K562 (cell line): ENCODE data around the gene RPS19BP1. TPM values are rescaled to one million over a fixed set of nuclear protein-coding genes. Genes with fewer than 3 reads are reported as not detected.
A peak's percentile ranks its signal among the peaks of the same experiment; 100 is the strongest.

Source experiments
- ATAC-seq: fragments of 200-7000 bp; cut with Tn5 transposase; 3 replicates; pipeline ENCODE4 v1.9.1; 2020; ENCODE audit warnings: moderate library complexity
- BruUV-seq: library from RNA; stranded (reverse); fragments of 400-500 nt; replicated peaks from 2 replicates; lab custom pipeline; 2021; lab: Mats Ljungman, UMichigan
- CTCF ChIA-PET: fragments of 300-600 bp; formaldehyde crosslinking; extraction: SDS; loops from one replicate; lab custom pipeline; 2021; ENCODE audit warnings: low intra/inter-chr PET ratio; lab: Yijun Ruan, JAX
- POLR2A ChIA-PET: fragments of 300-600, 350-650 bp; sonication (Branson Sonifier 250); formaldehyde crosslinking; extraction: SDS; loops from one replicate; lab custom pipeline; 2021; ENCODE audit warnings: antibody characterized with exemption, inconsistent platforms; lab: Yijun Ruan, JAX
- DNase-seq, 4 experiments: peaks; one replicate each; pipeline versions ENCODE4 v3.0.0 to v3.0.0-alpha.2; 2011 to 2018; ENCODE audit warnings: low spot score in 3 of 4, mixed read lengths in 3 of 4; ENCODE audit errors: extremely low read depth in 1 of 4
- FAIRE-seq: peaks from 2 replicates; lab custom pipeline; 2011; peaks lifted over from hg19 to GRCh38; lab: Jason Lieb, UNC
- H2AFZ ChIP-seq: 2 replicates; pipeline ENCODE4 v1.6.0; 2011; ENCODE audit warnings: low read depth, low read length, control low read depth, inconsistent platforms
- H3K27ac ChIP-seq: fragments of 200-600 bp; 3 replicates; pipeline ENCODE4 v1.8.0; 2011; ENCODE audit warnings: low read depth, mild to moderate bottlenecking, control low read depth, inconsistent platforms, low read length, moderate library complexity, mixed read lengths; ENCODE audit errors: extremely low read depth
- H3K27me3 ChIP-seq, 2 experiments: fragments of 300-600 bp in 1 of 2; 2 replicates in 1 of 2; 3 replicates in 1 of 2; pipeline versions ENCODE4 v1.6.0 to v1.8.0; 2011; ENCODE audit warnings: inconsistent platforms in 2 of 2, low read length in 2 of 2, mild to moderate bottlenecking in 1 of 2, mixed read lengths in 1 of 2, moderate library complexity in 1 of 2; ENCODE audit not compliant: control insufficient read depth in 2 of 2, insufficient read depth in 2 of 2
- H3K36me3 ChIP-seq: fragments of 300-600 bp; 3 replicates; pipeline ENCODE4 v1.8.0; 2011; ENCODE audit warnings: mild to moderate bottlenecking, low read length, inconsistent platforms; ENCODE audit not compliant: control insufficient read depth, insufficient read depth
- H3K4me1 ChIP-seq, 2 experiments: fragments of 200-600 bp in 1 of 2; replicated peaks in 1 of 2; 2 replicates in 1 of 2; 3 replicates in 1 of 2; pipeline versions ENCODE4 v1.5.1 to v1.8.0; 2011; ENCODE audit warnings: inconsistent platforms in 2 of 2, low read length in 2 of 2, mild to moderate bottlenecking in 1 of 2, mixed read lengths in 1 of 2, moderate library complexity in 1 of 2; ENCODE audit not compliant: control insufficient read depth in 2 of 2, insufficient read depth in 2 of 2
- H3K4me2 ChIP-seq: 2 replicates; pipeline ENCODE4 v1.6.1; 2011; ENCODE audit warnings: low read length, control low read depth, inconsistent platforms, mixed read lengths; ENCODE audit not compliant: insufficient read depth
- H3K4me3 ChIP-seq: fragments of 200-600 bp; sonication (generic), shearing (Covaris generic); 2 replicates; pipeline ENCODE4 v1.5.1; 2016; ENCODE audit warnings: control low read depth, inconsistent platforms
- H3K79me2 ChIP-seq: fragments of 200-600 bp; 3 replicates; pipeline ENCODE4 v1.8.0; 2011; ENCODE audit warnings: low read length, inconsistent platforms; ENCODE audit not compliant: control insufficient read depth, insufficient read depth
- H3K9ac ChIP-seq, 2 experiments: 2 replicates each; pipeline versions ENCODE4 v1.6.0 to v1.6.1; 2011; ENCODE audit warnings: low read depth in 2 of 2, low read length in 2 of 2, control low read depth in 1 of 2, inconsistent platforms in 1 of 2, mild to moderate bottlenecking in 1 of 2, mixed read lengths in 1 of 2; ENCODE audit not compliant: insufficient read depth in 1 of 2
- H3K9me1 ChIP-seq: one replicate; pipeline ENCODE4 v1.6.0; 2011; ENCODE audit warnings: inconsistent platforms, mild to moderate bottlenecking, low read length, moderate library complexity; ENCODE audit not compliant: control insufficient read depth, insufficient read depth
- H3K9me3 ChIP-seq: replicated peaks from 2 replicates; pipeline ENCODE4 v1.5.1; 2011; ENCODE audit warnings: low read depth, low read length, inconsistent platforms; ENCODE audit not compliant: control insufficient read depth, insufficient read depth
- H4K20me1 ChIP-seq: replicated peaks from 2 replicates; pipeline ENCODE4 v1.6.1; 2011; ENCODE audit warnings: low read length, inconsistent platforms, mixed read lengths; ENCODE audit not compliant: control insufficient read depth, insufficient read depth
- ARID1B ChIP-seq: fragments of 450-650 bp; IDR thresholded peaks from 2 replicates; pipeline ENCODE4 v1.6.1; 2016; ENCODE audit warnings: antibody characterized with exemption, mild to moderate bottlenecking, inconsistent platforms
- C11orf30 ChIP-seq: fragments of 450-650 bp; IDR thresholded peaks from 2 replicates; pipeline ENCODE4 v1.6.1; 2016; ENCODE audit warnings: low read depth, mild to moderate bottlenecking
- CBFA2T3 ChIP-seq: fragments of 450-650 bp; IDR thresholded peaks from 2 replicates; pipeline ENCODE4 v1.6.1; 2017
- CBFB ChIP-seq: sonication (generic); formaldehyde crosslinking; IDR thresholded peaks from 2 replicates; pipeline ENCODE4 v1.4.0; 2020; ENCODE audit warnings: mild to moderate bottlenecking, missing genetic modification reagents
- CEBPG ChIP-seq, 3 experiments: fragments of 200-800 bp in 1 of 3; sonication (Bioruptor generic) in 1 of 3; sonication (generic) in 1 of 3; formaldehyde crosslinking in 1 of 3; IDR thresholded peaks in 2 of 3; conservative IDR thresholded peaks in 1 of 3; 2 replicates each; pipeline versions ENCODE4 v1.6.1 to v1.8.0; 2016 to 2022; ENCODE audit warnings: missing compliant biosample characterization in 2 of 3, missing genetic modification characterization in 2 of 3, mild to moderate bottlenecking in 1 of 3, missing genetic modification reagents in 1 of 3
- ESRRA ChIP-seq: fragments of 450-650 bp; IDR thresholded peaks from 2 replicates; pipeline ENCODE4 v1.6.1; 2014; ENCODE audit warnings: low read depth, mild to moderate bottlenecking, moderate library complexity, borderline replicate concordance
- FOS ChIP-seq: IDR thresholded peaks from 3 replicates; pipeline ENCODE4 v1.6.1; 2011; ENCODE audit not compliant: insufficient read length; ENCODE audit errors: extremely low read depth
- ILF3 ChIP-seq: fragments of 450-650 bp; IDR thresholded peaks from 2 replicates; pipeline ENCODE4 v1.6.1; 2018; ENCODE audit warnings: antibody characterized with exemption, mild to moderate bottlenecking, moderate library complexity, borderline replicate concordance
- NFIC ChIP-seq: fragments of 450-650 bp; IDR thresholded peaks from 2 replicates; pipeline ENCODE4 v1.6.1; 2017; ENCODE audit warnings: mild to moderate bottlenecking, inconsistent platforms
- OTX1 ChIP-seq: fragments of 450-650 bp; formaldehyde crosslinking; IDR thresholded peaks from 2 replicates; pipeline ENCODE4 v1.4.0; 2022; ENCODE audit warnings: mild to moderate bottlenecking
- SAFB ChIP-seq: fragments of 200-400 bp; formaldehyde crosslinking; IDR thresholded peaks from 2 replicates; pipeline ENCODE4 v1.6.1; 2017; ENCODE audit warnings: low read depth, low read length, borderline replicate concordance
- SMARCC2 ChIP-seq: fragments of 450-650 bp; IDR thresholded peaks from 2 replicates; pipeline ENCODE4 v1.6.1; 2017; ENCODE audit warnings: antibody characterized with exemption, moderate library complexity, mild to moderate bottlenecking, low read depth
- TFAP4 ChIP-seq: sonication (generic); formaldehyde crosslinking; IDR thresholded peaks from 2 replicates; pipeline ENCODE4 v1.8.0; 2022; ENCODE audit warnings: missing genetic modification reagents, mild to moderate bottlenecking, moderate library complexity, borderline replicate concordance
- UBTF ChIP-seq, 2 experiments: IDR thresholded peaks; 2 replicates each; pipeline ENCODE4 v1.6.1; 2012; ENCODE audit warnings: improper control_type of control experiment in 2 of 2, low read depth in 2 of 2, low read length in 2 of 2, borderline replicate concordance in 1 of 2
- XRCC3 ChIP-seq: fragments of 450-650 bp; IDR thresholded peaks from 2 replicates; pipeline ENCODE4 v1.6.1; 2017; ENCODE audit warnings: mild to moderate bottlenecking, moderate library complexity
- ZC3H4 ChIP-seq: sonication (generic); formaldehyde crosslinking; IDR thresholded peaks from 2 replicates; pipeline ENCODE4 v1.9.0; 2021; ENCODE audit warnings: missing genetic modification reagents, borderline replicate concordance
- ZNF263 ChIP-seq: sonication (generic); formaldehyde crosslinking; IDR thresholded peaks from 2 replicates; pipeline ENCODE4 v1.8.0; 2022; ENCODE audit warnings: mild to moderate bottlenecking, missing genetic modification reagents, borderline replicate concordance
- ZNF274 ChIP-seq: IDR thresholded peaks from 2 replicates; pipeline ENCODE4 v1.6.1; 2011; ENCODE audit warnings: low read depth, mild to moderate bottlenecking, low read length, moderate library complexity, borderline replicate concordance
- ZNF408 ChIP-seq: fragments of 250-450 bp; sonication (Bioruptor Pico); IDR thresholded peaks from 2 replicates; pipeline ENCODE4 v1.4.0; 2020; ENCODE audit warnings: low read depth, mild to moderate bottlenecking, moderate library complexity
- WGBS: fragments of 100-300 bp; shearing (Covaris generic); methylation state at CpG from one replicate; pipeline ENCODE4 v1.1.6; 2016; ENCODE audit warnings: low coverage, mixed read lengths; ENCODE audit not compliant: insufficient coverage; ENCODE audit errors: missing lambda C conversion rate; 5-methylcytosine and 5-hydroxymethylcytosine counted together
- in situ Hi-C: fragments of 300-500 bp; cut with MboI; formaldehyde crosslinking; loops from 4 replicates; pipeline ENCODE4 v1.15.0; 2018; ENCODE audit warnings: inconsistent platforms, mixed read lengths
- intact Hi-C: fragments of 100-400 bp; cut with micrococcal nuclease; formaldehyde crosslinking; loops from 2 replicates; pipeline ENCODE4 v1.14.2; 2022
- polyA plus RNA-seq, 8 experiments: library from polyadenylated mRNA; depleted of rRNA in 4 of 8; stranded (reverse) in 5 of 8; unstranded in 3 of 8; fragments of >200 nt; fragmentation: Nextera tagmentation in 2 of 8; fragmentation: Illumina TruSeq in 1 of 8; extraction: Ambion mirVana in 2 of 8; extraction: Trizol in 1 of 8; gene quantifications; 2 replicates each; pipeline versions ENCODE4 v1.2.1 to v1.2.3, GENCODE V29; 2011 to 2014; ENCODE audit warnings: inconsistent platforms in 1 of 8, missing spikeins in 1 of 8
- total RNA-seq, 7 experiments: library from RNA; depleted of rRNA in 6 of 7; stranded (reverse); fragments of >200 nt in 6 of 7; fragmentation: Illumina TruSeq in 2 of 7; extraction: Trizol in 2 of 7; gene quantifications; 2 replicates each; pipeline versions ENCODE4 v1.2.1 to v1.2.3, GENCODE V29; 2011 to 2021; ENCODE audit warnings: low replicate concordance in 1 of 7

RPS19BP1 gene
- total and polyA plus RNA-seq, 9 of the 15 experiments (the other 6 are each of a cell fraction or from before 2014, with no cell fraction given): 3.0 to 223 (median 84.3) TPM

- Histone ChIP-seq H3K4me2 (peak overlapping the region; percentile 21; the same call in 1 of the 2 replicates), H3K9ac (peak overlapping the region in 1 of 2 experiments; percentile 14; a peak in 2 of 4 replicates), H3K27me3 (no peaks in the 10 kb centered on the region), H3K9me3 (no peaks in the 10 kb centered on the region), H3K36me3 (no peaks in the 10 kb centered on the region), H4K20me1 (no peaks in the 10 kb centered on the region), H2AFZ (no peak overlapping the region), H3K27ac (peak overlapping the region; percentile 25; the same call in 1 of the 3 replicates), H3K79me2 (no peaks in the 10 kb centered on the region), H3K4me1 (peaks cover 12 to 23% of the 10 kb centered on the region in 2 experiments; a peak in 4 of 5 replicates), H3K4me3 (no peak overlapping the region), H3K9me1 (no peaks in the 10 kb centered on the region)
- FAIRE-seq (peak; percentile 46), ATAC-seq (peak; percentile 81), DNase-seq (peak; percentile 65 to 80 (median 72))
- intact Hi-C loops (no loop called here), in situ Hi-C loops (no loop called here)
- BruUV-seq: no TSS peak
- ChIA-PET POLR2A (interaction anchor here (1.0 to 1.1 kb wide), 2 partner anchors 10 to 376 kb away, joined by 3 to 5 read pairs; no protein-coding TSS in a partner anchor), CTCF (no interaction called here)
- 40% methylated on average over 9 of the region's 14 CpGs for WGBS
- TF ChIP-seq UBTF (IDR thresholded peaks at IDR 0.05; ENCODE audit: borderline replicate concordance in 1 of 2, low read depth in 2 of 2, low read length in 2 of 2) (peak; percentile 49 to 59; a peak in 1 of 4 replicates), NFIC (peak; percentile 98), CBFB (CRISPR knock-in tag) (no peak), C11orf30 (peak; percentile 80), SMARCC2 (peak; percentile 66; the same call in 1 of the 2 replicates), FOS (peak; percentile 61), CEBPG (CRISPR knock-in tag; IDR thresholded peaks at IDR 0.05) (no peak), CEBPG (tag; conservative IDR thresholded peaks at IDR 0.05 in 1 of 2, IDR thresholded peaks at IDR 0.05 in 1 of 2) (no peak), ILF3 (no peak), XRCC3 (no peak), ARID1B (peak; percentile 80), ZNF263 (CRISPR knock-in tag) (peak; percentile 97), CBFA2T3 (peak; percentile 31; the same call in 1 of the 2 replicates), ZNF408 (CRISPR knock-in tag) (no peak), ZC3H4 (no peak), ESRRA (0 out of 2 replicates have a peak, but pooled peaks have one; percentile 12), SAFB (no peak), ZNF274 (no peak), TFAP4 (peak; percentile 25; the same call in 1 of the 2 replicates), OTX1 (CRISPR knock-in tag) (no peak)
These were observed 42.4 kb upstream of the RPS19BP1 start for GRCh38 chr22:39574779-39575551.
